Ammon's horn (tissue), 1 donor: Measurements from ENCODE around the gene NTSR1.
A peak's percentile ranks its signal among the peaks of the same experiment; 100 is the strongest.

Experiments
- DNase-seq: peaks from one replicate; pipeline ENCODE4 v3.0.0-alpha.2; 2016; ENCODE audit warnings: low spot score

NTSR1 gene

DNA sequence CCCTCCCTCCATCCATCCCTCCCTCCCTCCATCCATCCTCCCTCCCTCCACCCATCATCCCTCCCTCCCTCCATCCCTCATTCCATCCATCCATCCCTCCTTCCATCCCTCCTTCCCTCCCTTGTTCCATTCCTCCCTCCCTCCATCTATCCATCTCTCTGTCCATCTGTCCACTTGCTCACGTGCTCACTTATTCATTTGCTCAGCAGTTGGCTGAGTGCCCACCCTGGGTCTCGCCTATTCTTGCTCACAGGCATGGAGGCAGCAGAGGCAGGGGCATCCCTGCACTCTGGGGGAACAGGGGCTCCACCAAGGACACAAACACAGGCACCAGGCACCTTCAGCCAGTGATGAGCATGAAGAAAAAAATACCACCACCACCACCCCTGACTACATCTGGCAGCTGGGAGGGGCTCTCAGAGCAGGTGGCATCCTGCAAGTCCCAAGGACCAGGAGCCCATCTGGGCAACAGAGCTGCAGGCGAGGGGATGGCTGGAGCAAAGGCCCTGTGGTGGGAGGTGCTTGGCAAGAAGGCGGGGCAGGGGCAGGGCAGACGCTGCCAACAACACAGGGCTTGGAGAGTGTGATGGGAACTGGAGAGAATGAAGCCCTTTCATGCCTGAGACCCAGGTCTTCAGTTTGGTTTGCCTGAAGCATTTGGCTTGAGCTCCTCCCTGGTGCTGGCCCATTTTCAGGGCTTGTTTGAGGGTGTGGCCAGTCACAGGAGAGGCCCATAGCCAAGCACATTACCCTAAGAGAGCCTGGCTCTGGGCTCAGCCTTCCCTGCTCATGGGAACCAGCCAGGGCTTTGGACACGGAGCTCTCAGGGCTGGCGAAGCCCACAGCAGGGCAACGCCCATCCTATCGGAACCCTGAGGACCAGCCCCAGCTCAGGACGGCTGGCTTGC, 47.4 kb downstream of the NTSR1 start:
- DNase-seq, result no peak

DNA sequence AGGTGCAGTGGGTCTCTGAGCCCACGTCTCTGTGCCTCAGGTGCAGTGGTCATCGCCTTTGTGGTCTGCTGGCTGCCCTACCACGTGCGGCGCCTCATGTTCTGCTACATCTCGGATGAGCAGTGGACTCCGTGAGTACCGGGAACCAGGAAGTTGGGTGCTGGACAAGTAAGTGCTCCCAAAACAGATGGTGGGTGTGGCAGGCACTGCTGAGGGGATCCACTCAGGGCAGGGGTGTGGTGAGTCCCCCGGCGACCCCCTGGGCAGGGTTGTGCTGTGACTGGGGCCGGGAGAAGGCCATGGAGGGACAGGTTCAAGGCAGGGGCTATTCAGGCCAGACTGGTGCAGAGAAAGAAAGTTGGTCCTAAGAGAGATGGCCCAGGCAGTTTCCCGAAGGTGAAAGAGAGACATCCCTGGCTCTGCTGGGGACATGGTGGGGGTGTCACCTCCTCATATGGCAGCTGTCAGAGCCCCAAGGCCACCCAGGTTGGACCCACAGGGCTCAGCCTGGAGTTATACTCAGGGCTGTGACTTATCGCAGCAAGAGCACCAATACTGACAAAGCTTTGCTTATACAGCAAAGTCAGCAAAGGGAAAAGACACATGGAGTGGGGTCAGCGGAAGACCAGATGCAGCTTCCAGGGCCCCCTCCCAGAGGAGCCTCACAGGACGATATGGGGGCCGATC, 49.7 kb downstream of the NTSR1 start:
- DNase-seq, result no peak

- DNase-seq, result no peak
Observed at GRCh38 chr20:62759981-62760431, 51.4 kb downstream of the NTSR1 start.

DNA sequence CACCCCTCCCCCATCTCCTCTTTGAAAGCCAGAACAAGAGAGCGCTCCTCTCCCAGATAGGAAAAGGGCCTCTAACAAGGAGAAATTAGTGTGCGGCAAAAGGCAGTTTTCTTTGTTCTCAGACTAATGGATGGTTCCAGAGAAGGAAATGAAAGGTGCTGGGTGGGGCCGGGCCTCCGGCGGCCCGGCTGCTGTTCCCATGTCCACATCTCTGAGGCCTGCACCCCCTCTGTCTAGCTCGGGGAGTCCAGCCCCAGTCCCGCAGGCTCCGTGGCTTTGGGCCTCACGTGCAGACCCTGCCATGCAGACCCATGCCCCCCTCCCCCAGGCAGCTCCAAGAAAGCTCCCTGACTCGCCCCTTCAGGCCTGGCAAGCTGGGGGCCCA, 51.8 kb downstream of the NTSR1 start:
- DNase-seq, result no peak

DNA sequence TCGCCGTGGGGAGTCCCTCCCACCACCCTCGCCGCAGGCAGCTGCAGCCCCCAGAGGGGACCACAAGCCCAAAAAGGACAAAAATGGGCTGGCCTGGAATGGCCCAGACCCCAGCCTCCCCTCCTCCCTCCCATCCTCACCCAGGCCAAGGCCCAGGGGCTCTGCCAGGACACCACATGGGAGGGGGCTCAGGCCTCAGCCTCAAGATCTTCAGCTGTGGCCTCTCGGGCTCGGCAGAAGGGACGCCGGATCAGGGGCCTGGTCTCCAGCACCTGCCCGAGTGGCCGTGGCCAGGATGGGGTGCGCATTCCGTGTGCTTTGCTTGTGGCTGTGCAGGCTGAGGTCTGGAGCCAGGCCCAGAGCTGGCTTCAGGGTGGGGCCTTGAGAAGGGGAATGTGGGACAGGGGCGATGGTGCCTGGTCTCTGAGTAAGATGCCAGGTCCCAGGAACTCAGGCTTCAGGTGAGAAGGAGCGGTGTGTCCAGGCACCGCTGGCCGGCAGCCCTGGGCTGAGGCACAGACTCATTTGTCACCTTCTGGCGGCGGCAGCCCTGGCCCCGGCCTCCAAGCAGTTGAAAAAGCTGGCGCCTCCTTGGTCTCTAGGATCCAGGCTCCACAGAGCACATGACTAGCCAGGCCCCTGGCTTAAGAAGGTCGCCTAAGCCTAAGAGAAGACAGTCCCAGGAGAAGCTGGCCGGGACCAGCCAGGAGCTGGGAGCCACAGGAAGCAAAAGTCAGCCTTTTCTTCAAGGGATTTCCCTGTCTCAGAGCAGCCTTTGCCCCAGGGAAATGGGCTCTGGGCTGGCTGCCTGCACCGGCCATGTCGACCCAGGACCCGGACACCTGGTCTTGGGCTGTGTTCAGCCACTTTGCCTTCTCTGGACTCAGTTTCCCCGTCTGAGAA, 52.5 kb downstream of the NTSR1 start:
- no peak for DNase-seq

GRCh38 chr20:62761759-62762131, 53.1 kb downstream of the NTSR1 start:
- DNase-seq, result no peak

- DNase-seq, result no peak
Observed at GRCh38 chr20:62762376-62762775, 53.7 kb downstream of the NTSR1 start.

- no peak for DNase-seq
Observed at GRCh38 chr20:62762801-62763368, 54.2 kb downstream of the NTSR1 start.

- DNase-seq, result no peak
Observed at GRCh38 chr20:62763404-62763803, 54.8 kb downstream of the NTSR1 start.

GRCh38 chr20:62764156-62764935, 55.7 kb downstream of the NTSR1 start:
- DNase-seq, result no peak

GRCh38 chr20:62765021-62765420, 56.4 kb downstream of the NTSR1 start:
- no peak for DNase-seq

DNA sequence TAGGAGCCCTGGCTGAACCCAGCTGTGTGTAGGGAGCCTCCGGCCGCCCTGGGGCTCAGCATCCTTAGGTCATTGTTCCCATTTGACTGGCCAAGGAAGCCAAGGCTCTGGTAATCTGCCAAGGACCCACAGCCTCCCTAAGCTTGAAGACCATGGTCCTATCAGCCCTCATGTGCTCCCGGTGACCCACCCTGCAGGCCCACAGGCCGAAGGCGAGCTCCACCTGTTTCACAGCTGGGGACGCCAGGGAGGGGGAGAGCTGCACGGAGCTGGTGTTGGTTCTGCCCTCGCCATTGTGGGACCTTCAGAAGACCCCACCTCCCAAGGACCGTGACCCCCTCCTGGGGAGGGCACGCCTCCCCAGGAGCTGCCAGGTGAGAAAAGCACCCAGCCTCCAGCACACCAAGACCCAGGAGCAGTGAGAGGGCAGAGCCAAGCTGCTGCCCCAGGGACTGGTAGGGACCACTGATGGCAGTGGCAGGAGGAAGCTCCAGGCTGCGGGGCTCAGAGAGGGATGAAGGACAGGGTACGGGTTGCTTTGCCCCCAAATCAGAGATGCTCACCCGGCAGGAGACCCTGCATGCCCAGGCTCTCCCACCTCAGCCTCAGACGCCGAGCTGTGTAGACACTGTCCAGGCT, 56.9 kb downstream of the NTSR1 start:
- DNase-seq, result no peak

GRCh38 chr20:62766071-62766450, 57.4 kb downstream of the NTSR1 start:
- DNase-seq, result no peak

DNA sequence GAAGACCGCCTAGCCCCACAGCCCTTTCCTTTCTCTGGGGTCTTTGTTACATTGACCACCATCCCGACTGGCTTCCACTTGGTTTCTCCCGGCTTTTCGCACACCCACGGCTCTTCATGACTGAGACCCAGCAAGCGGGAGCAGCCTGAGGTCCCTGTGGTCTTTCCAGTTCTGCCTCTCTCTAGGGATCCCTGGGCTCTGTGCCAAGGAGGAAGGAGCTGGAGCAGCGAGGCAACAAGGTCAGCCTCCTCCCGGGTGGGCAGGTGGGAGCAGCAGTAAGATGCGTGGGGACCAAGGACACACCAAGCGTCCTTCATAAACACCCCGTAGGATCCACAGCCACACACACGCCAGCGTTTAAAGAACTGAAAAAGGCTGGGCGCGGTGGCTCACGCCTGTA, 58.1 kb downstream of the NTSR1 start:
- DNase-seq, result no peak

- no peak for DNase-seq
Observed at GRCh38 chr20:62768234-62768546, 59.6 kb downstream of the NTSR1 start.

DNA sequence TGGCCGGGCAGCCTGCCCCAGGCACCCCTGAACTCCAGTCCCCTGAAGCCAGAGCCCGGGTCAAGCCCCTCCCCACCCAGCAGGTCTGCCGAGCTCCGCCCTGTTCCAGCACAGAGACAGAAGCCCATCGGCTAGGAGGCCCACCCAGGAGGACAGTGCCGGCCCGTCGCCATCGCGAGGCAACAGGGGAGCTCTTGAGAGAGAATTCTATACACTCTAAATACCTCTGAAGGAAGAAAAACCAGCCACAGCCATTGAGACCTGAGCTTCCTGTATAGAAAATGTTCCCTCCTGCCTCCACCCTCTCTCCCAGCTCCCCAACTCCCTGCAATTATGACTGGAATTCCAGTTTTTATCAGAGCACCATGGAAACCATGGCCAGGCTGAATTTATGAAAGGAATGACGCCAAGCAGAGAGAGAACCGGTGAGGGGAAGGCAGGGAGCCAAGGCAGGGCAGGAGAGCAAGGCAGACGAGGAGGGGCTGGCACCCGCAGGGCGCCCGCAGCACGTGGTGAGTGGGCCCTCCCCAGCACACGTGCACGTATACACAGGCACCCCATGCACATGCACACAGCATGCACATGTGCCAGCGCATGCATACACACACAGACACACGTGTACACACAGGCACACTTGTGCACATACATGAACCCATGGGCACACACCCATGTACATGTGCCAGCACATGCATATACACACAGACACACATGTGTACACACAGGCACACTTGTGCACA, 60.1 kb downstream of the NTSR1 start:
- peak; percentile 45 for DNase-seq

- no peak for DNase-seq
Observed at GRCh38 chr20:62769346-62770071, 60.9 kb downstream of the NTSR1 start.

- DNase-seq, result no peak
Observed at GRCh38 chr20:62770111-62770910, 61.7 kb downstream of the NTSR1 start.

- no peak for DNase-seq
Observed at GRCh38 chr20:62770916-62771315, 62.3 kb downstream of the NTSR1 start.
